Endothelial cell of umbilical vein (primary cell): ENCODE data around the gene SLC30A10.

ENCODE experiments used
- CTCF ChIP-seq, 2 donors: IDR thresholded peaks; 1 replicate in 1 of 2; 2 replicates in 1 of 2; pipeline ENCODE4 v1.5.1; 2011; ENCODE audit warnings: low read length in 2 of 2, mild to moderate bottlenecking in 2 of 2, moderate library complexity in 2 of 2, control low read depth in 1 of 2, inconsistent platforms in 1 of 2, low read depth in 1 of 2; ENCODE audit not compliant: insufficient read depth in 1 of 2; ENCODE audit errors: extremely low read depth in 1 of 2
- EZH2 ChIP-seq: IDR thresholded peaks from 2 replicates; pipeline ENCODE4 v1.6.1; 2012; ENCODE audit warnings: borderline replicate concordance, low read depth, mild to moderate bottlenecking, moderate library complexity, low read length, inconsistent platforms; ENCODE audit not compliant: severe bottlenecking
- FOS ChIP-seq: IDR thresholded peaks from 2 replicates; pipeline ENCODE4 v1.6.1; 2011; ENCODE audit warnings: mild to moderate bottlenecking, low read length, moderate library complexity, borderline replicate concordance; ENCODE audit not compliant: insufficient read depth
- JUN ChIP-seq: IDR thresholded peaks from 2 replicates; pipeline ENCODE4 v1.6.1; 2011; ENCODE audit warnings: borderline replicate concordance, low read depth; ENCODE audit not compliant: insufficient read length, insufficient read depth
- POLR2A ChIP-seq: IDR thresholded peaks from 2 replicates; pipeline ENCODE4 v1.6.1; 2012; ENCODE audit warnings: low read depth, mild to moderate bottlenecking, control low read depth, low read length
- POLR2AphosphoS5 ChIP-seq: IDR thresholded peaks from 2 replicates; pipeline ENCODE4 v1.6.1; 2012; ENCODE audit warnings: low read depth, mild to moderate bottlenecking, control low read depth, low read length, moderate library complexity; ENCODE audit not compliant: insufficient read depth
- TF ChIP-seq, protein P1 (sequence below): IDR thresholded peaks from 2 replicates; pipeline ENCODE4 v1.6.1; 2011; ENCODE audit not compliant: insufficient read depth, insufficient read length

DNA sequence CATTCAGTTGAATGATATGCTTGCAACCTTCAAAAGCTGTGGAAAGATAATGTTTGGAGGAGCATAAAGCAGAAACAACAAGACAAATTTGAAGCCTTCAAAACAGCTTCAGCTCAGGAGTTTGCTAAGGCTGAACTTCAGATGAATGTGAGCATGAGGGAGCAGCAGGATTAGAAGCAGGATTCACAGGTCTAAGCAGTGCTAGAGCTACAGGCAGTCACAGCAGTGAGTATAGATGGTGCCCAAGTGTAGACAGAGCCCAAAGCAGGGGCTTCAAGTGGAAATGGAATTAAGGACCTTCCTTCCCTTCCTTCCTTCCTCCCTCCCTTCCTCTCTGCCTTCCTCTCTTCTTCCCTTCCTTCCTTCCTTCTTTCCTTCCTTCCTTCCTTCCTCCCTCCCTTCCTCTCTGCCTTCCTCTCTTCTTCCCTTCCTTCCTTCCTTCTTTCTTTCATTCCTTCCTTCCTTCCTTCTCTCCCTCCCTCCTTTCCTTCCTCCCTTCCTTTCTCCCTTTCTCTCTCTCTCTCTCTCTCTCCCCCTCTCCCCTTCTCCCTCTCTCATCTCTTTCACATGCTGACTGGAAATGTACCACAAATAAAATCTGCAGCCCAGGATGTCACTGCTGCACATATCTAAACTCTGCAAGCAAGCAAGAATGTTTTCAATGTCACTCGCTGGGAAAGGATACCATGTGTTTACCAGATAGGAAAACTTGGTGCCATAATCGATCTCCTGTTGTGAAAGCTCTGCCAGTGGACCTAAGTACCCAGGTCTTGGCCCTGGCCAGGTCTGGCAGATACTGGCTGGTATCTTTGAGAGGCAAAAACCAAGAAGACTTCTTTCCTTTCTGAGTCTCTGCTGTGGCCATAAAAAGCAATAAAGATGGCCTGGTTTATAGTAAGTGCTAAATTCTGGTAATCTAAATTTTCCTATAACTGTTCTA lies 13.1 kb upstream of the SLC30A10 start:
- no peak for TF ChIP-seq POLR2AphosphoS5
- no peak for TF ChIP-seq POLR2A
- TF ChIP-seq CTCF (IDR thresholded peaks at IDR 0.05; ENCODE audit: extremely low read depth in 1 of 2, insufficient read depth in 1 of 2, low read depth in 1 of 2, low read length in 2 of 2): no peak
- TF ChIP-seq EZH2: no peak
- no peak for TF ChIP-seq FOS
- TF ChIP-seq, protein P1, sequence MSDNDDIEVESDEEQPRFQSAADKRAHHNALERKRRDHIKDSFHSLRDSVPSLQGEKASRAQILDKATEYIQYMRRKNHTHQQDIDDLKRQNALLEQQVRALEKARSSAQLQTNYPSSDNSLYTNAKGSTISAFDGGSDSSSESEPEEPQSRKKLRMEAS: no peak
- no peak for TF ChIP-seq JUN
